Inflammatory macrophage treated with lipopolysaccharide for 4 hours (primary cell): ENCODE data around the gene AHI1.
"Not testable (repeated sequence)": the region's sequence is repeated elsewhere in the genome, so short reads cannot be mapped to it uniquely, and the experiment has no call there.

Experiments
- DNase-seq: peaks from one replicate; pipeline ENCODE4 v3.0.0-alpha.2; 2020

AHI1 gene

GRCh38 chr6:135505222-135505621 lies 7.7 kb upstream of the AHI1 start:
- DNase-seq: no peak

GRCh38 chr6:135504734-135505133 lies 7.2 kb upstream of the AHI1 start:
- DNase-seq: no peak

GRCh38 chr6:135503703-135504475 lies 6.3 kb upstream of the AHI1 start:
- DNase-seq: no peak

GRCh38 chr6:135499441-135500340 lies 2.2 kb upstream of the AHI1 start:
- no peak for DNase-seq

- DNase-seq: peak; percentile 92
These were observed 773 bp upstream of the AHI1 start for GRCh38 chr6:135498185-135498841.

- no peak for DNase-seq
These were observed 634 bp downstream of the AHI1 start for GRCh38 chr6:135496800-135497411.

- no peak for DNase-seq
These were observed 4.2 kb downstream of the AHI1 start for GRCh38 chr6:135493218-135493961.

- DNase-seq: peak; percentile 2
These were observed 7.2 kb downstream of the AHI1 start for GRCh38 chr6:135490381-135490780.

- no peak for DNase-seq
These were observed 9.5 kb downstream of the AHI1 start for GRCh38 chr6:135488023-135488422.

GRCh38 chr6:135483903-135484302 lies 13.6 kb downstream of the AHI1 start:
- DNase-seq: not testable (repeated sequence)

- no peak for DNase-seq
These were observed 15.7 kb downstream of the AHI1 start for GRCh38 chr6:135481783-135482369.

- peak; percentile 31 for DNase-seq
These were observed 17.9 kb downstream of the AHI1 start for GRCh38 chr6:135479601-135480000.

- no peak for DNase-seq
These were observed 18.9 kb downstream of the AHI1 start for GRCh38 chr6:135478626-135479025.

GRCh38 chr6:135475292-135475886 lies 22.2 kb downstream of the AHI1 start:
- no peak for DNase-seq

GRCh38 chr6:135474362-135474761 lies 23.2 kb downstream of the AHI1 start:
- no peak for DNase-seq

GRCh38 chr6:135465903-135466302 lies 31.6 kb downstream of the AHI1 start:
- no peak for DNase-seq

GRCh38 chr6:135465307-135465706 lies 32.2 kb downstream of the AHI1 start:
- DNase-seq: peak; percentile 6

GRCh38 chr6:135464634-135465033 lies 32.9 kb downstream of the AHI1 start:
- DNase-seq: no peak

- DNase-seq: no peak
These were observed 36.3 kb downstream of the AHI1 start for GRCh38 chr6:135461208-135461607.

GRCh38 chr6:135458051-135458450 lies 39.5 kb downstream of the AHI1 start:
- DNase-seq: no peak

- peak; percentile 52 for DNase-seq
These were observed 45.8 kb downstream of the AHI1 start for GRCh38 chr6:135451617-135452190.
